Cardiac muscle cell (in vitro differentiated cells and primary cell): ENCODE data around the gene PADI2. TPM values are rescaled to one million over a fixed set of nuclear protein-coding genes. Genes with fewer than 3 reads are reported as not detected.
A peak's percentile ranks its signal among the peaks of the same experiment; 100 is the strongest.

Experiments used
- DNase-seq, 2 donors: peaks; one replicate each; pipeline versions ENCODE4 v3.0.0 to v3.0.0-alpha.2; 2010 to 2017; ENCODE audit warnings: low read depth in 1 of 2, low spot score in 1 of 2
- H3K27ac ChIP-seq: fragments of 200-600 bp; sonication (generic); 2 replicates; pipeline ENCODE4 v1.5.1; 2016
- H3K27me3 ChIP-seq: fragments of 200-600 bp; sonication (generic); 2 replicates; pipeline ENCODE4 v1.6.0; 2016; ENCODE audit warnings: control low read depth
- H3K36me3 ChIP-seq: fragments of 200-600 bp; sonication (generic); 2 replicates; pipeline ENCODE4 v1.5.1; 2016; ENCODE audit warnings: control low read depth
- H3K4me1 ChIP-seq: fragments of 200-600 bp; sonication (generic); 2 replicates; pipeline ENCODE4 v1.8.1; 2017; ENCODE audit warnings: low read depth, mild to moderate bottlenecking, mixed run types
- H3K4me3 ChIP-seq: fragments of 200-600 bp; sonication (generic); 2 replicates; pipeline ENCODE4 v1.5.1; 2016; ENCODE audit warnings: mild to moderate bottlenecking
- H3K9me3 ChIP-seq: fragments of 200-600 bp; sonication (generic); 2 replicates; pipeline ENCODE4 v1.5.1; 2017; ENCODE audit warnings: low read depth, mild to moderate bottlenecking, control low read depth
- CTCF ChIP-seq: IDR thresholded peaks from 2 replicates; pipeline ENCODE4 v1.5.1; 2012; ENCODE audit warnings: low read depth, mild to moderate bottlenecking, low read length
- polyA plus RNA-seq: library from polyadenylated mRNA; unstranded; fragments of >200 nt; fragmentation: Nextera tagmentation; extraction: Ambion mirVana; gene quantifications from 2 replicates; pipeline ENCODE4 v1.2.1, GENCODE V29; 2016
- total RNA-seq: library from RNA; depleted of rRNA; stranded (reverse); fragments of >200 nt; gene quantifications from 2 replicates; pipeline ENCODE4 v1.2.3, GENCODE V29; 2016

PADI2 gene
- total and polyA plus RNA-seq, 2 experiments from 2014 or later = 0.11 to 0.54 TPM

- TF ChIP-seq CTCF = no peak
- Histone ChIP-seq H3K27ac (no peak overlapping the region), H3K9me3 (no peaks in the 10 kb centered on the region), H3K4me1 (peaks cover 23% of the 10 kb centered on the region), H3K36me3 (no peaks in the 10 kb centered on the region), H3K4me3 (peak overlapping the region; percentile 16), H3K27me3 (peaks cover 53% of the 10 kb centered on the region)
- DNase-seq = peak in 1 of 2 donors; percentile 17
Observed at GRCh38 chr1:17118706-17119075, 560 bp downstream of the PADI2 start.

GRCh38 chr1:17118268-17118667 lies 983 bp downstream of the PADI2 start:
- TF ChIP-seq CTCF = no peak
- peaks cover 22% of the 10 kb centered on the region for H3K4me1 ChIP-seq
- H3K27me3 ChIP-seq = peaks cover 53% of the 10 kb centered on the region
- no peak overlapping the region for H3K4me3 ChIP-seq
- no peaks in the 10 kb centered on the region for H3K9me3 ChIP-seq
- H3K27ac ChIP-seq = no peak overlapping the region
- no peaks in the 10 kb centered on the region for H3K36me3 ChIP-seq
- DNase-seq = no peak

- TF ChIP-seq CTCF = no peak
- H3K27me3 ChIP-seq = peaks cover 53% of the 10 kb centered on the region
- no peak overlapping the region for H3K27ac ChIP-seq
- peaks cover 16% of the 10 kb centered on the region for H3K4me1 ChIP-seq
- H3K4me3 ChIP-seq = no peak overlapping the region
- H3K9me3 ChIP-seq = no peaks in the 10 kb centered on the region
- no peak for DNase-seq
- no peaks in the 10 kb centered on the region for H3K36me3 ChIP-seq
Observed at GRCh38 chr1:17117451-17118265, 1.6 kb downstream of the PADI2 start.

GRCh38 chr1:17116643-17117042 lies 2.6 kb downstream of the PADI2 start:
- DNase-seq = no peak
- Histone ChIP-seq H3K27me3 (peaks cover 53% of the 10 kb centered on the region), H3K27ac (no peak overlapping the region), H3K4me3 (no peak overlapping the region), H3K36me3 (no peaks in the 10 kb centered on the region), H3K4me1 (peaks cover 6% of the 10 kb centered on the region), H3K9me3 (no peaks in the 10 kb centered on the region)
- TF ChIP-seq CTCF = no peak

GRCh38 chr1:17113963-17114362 lies 5.3 kb downstream of the PADI2 start:
- H3K4me1 ChIP-seq = peaks cover 6% of the 10 kb centered on the region

More at GRCh38 chr1:17113963-17114362, 5.3 kb downstream of the PADI2 start:
- DNase-seq = no peak
- Histone ChIP-seq H3K9me3 (no peaks in the 10 kb centered on the region), H3K27me3 (peaks cover 45% of the 10 kb centered on the region), H3K27ac (no peak overlapping the region), H3K4me3 (no peak overlapping the region), H3K36me3 (no peaks in the 10 kb centered on the region)
- no peak for TF ChIP-seq CTCF
